PC-3 (cell line): ENCODE measurements around the gene GPRC5C.

Experiments
- EZH2 ChIP-seq: fragments of 300-600 bp; sonication (generic); IDR thresholded peaks from one replicate; pipeline ENCODE4 v1.6.1; 2017; ENCODE audit warnings: antibody characterized with exemption, mild to moderate bottlenecking, low read length; ENCODE audit not compliant: unreplicated experiment
- TF ChIP-seq, protein P1 (sequence below): fragments of 300-600 bp; sonication (generic); conservative IDR thresholded peaks from 2 replicates; pipeline ENCODE4 v1.5.1; 2017; ENCODE audit warnings: antibody characterized with exemption, low read depth, mild to moderate bottlenecking, low read length

DNA sequence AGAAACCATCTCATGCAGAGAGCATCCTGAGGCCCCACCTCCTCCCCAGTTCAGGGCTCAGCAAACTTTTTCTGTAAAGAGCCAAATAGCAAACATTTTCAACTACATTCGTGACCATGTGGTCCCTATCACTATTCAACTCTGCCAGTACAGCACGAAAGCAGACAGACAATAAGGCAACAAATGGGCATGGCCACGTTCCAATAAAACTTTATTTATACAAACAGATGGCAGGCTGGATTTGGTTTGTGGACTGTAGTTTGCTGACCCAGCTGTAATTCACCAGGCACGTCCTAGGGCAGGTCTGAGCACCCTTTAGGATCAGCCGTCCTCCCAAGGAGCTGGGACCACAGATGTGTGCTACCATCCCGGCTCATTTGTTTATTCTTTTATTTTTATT is 27.1 kb upstream of the GPRC5C start:
- TF ChIP-seq, protein P1, sequence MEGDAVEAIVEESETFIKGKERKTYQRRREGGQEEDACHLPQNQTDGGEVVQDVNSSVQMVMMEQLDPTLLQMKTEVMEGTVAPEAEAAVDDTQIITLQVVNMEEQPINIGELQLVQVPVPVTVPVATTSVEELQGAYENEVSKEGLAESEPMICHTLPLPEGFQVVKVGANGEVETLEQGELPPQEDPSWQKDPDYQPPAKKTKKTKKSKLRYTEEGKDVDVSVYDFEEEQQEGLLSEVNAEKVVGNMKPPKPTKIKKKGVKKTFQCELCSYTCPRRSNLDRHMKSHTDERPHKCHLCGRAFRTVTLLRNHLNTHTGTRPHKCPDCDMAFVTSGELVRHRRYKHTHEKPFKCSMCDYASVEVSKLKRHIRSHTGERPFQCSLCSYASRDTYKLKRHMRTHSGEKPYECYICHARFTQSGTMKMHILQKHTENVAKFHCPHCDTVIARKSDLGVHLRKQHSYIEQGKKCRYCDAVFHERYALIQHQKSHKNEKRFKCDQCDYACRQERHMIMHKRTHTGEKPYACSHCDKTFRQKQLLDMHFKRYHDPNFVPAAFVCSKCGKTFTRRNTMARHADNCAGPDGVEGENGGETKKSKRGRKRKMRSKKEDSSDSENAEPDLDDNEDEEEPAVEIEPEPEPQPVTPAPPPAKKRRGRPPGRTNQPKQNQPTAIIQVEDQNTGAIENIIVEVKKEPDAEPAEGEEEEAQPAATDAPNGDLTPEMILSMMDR: no peak
- TF ChIP-seq EZH2: no peak
